Ectodermal cell (in vitro differentiated cells): ENCODE data around the gene CTNNA3.

Source experiments
- H3K27ac ChIP-seq: 2 replicates; pipeline ENCODE4 v1.7.0; 2013; ENCODE audit warnings: mild to moderate bottlenecking, low read depth, low read length; ENCODE audit not compliant: insufficient read depth, poor library complexity, severe bottlenecking
- H3K27me3 ChIP-seq: 2 replicates; pipeline ENCODE4 v1.7.0; 2013; ENCODE audit warnings: mild to moderate bottlenecking, low read length; ENCODE audit not compliant: insufficient read depth, control insufficient read depth, poor library complexity, severe bottlenecking
- H3K36me3 ChIP-seq: one replicate; pipeline ENCODE4 v1.7.0; 2013; ENCODE audit warnings: low read length; ENCODE audit not compliant: control insufficient read depth, insufficient read depth
- H3K4me1 ChIP-seq: one replicate; pipeline ENCODE4 v1.7.0; 2013; ENCODE audit warnings: low read length; ENCODE audit not compliant: control insufficient read depth, insufficient read depth
- H3K4me3 ChIP-seq: 2 replicates; pipeline ENCODE4 v1.7.0; 2013; ENCODE audit warnings: low read depth, low read length, control low read depth; ENCODE audit not compliant: insufficient read depth
- H3K9me3 ChIP-seq: 2 replicates; pipeline ENCODE4 v1.7.0; 2013; ENCODE audit warnings: mild to moderate bottlenecking, low read length, moderate library complexity; ENCODE audit not compliant: control insufficient read depth
- WGBS, 2 experiments: methylation state at CpG; one replicate each; pipeline ENCODE4 v1.1.7; 2013; ENCODE audit warnings: missing lambda C conversion rate in 2 of 2; 5-methylcytosine and 5-hydroxymethylcytosine counted together

CTNNA3 gene

DNA sequence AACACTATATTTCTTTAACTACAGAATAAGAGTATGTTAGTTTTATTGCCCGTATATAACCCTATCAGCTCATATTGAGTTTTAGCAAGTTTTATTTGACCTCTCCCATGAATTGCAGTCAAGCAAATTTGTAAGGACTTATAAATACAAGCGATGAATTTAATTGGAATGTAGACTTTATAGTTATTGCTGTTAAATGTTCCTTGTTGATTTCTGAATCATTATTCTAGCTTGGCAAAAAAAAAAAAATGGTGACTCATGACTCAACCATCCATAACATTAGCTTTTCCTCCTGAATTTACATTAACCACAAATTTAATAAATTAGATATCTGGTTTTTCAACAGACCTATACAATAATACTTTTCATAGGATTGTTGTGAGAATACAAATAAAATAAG lies 1104.1 kb downstream of the CTNNA3 start:
- WGBS, 2 experiments, result 94% methylated on average over 2 of the region's 2 CpGs; no CpG with 5 or more reads in 1 of the 2 experiments
- no peak overlapping the region for H3K27ac ChIP-seq
- no peaks in the 10 kb centered on the region for H3K36me3 ChIP-seq

GRCh38 chr10:66587680-66588050 lies 1108.3 kb downstream of the CTNNA3 start:
- Histone ChIP-seq H3K27me3 (no peaks in the 10 kb centered on the region), H3K27ac (no peak overlapping the region), H3K4me3 (no peak overlapping the region), H3K4me1 (no peaks in the 10 kb centered on the region), H3K9me3 (no peaks in the 10 kb centered on the region), H3K36me3 (no peaks in the 10 kb centered on the region)
- WGBS, 2 experiments, result 86 to 90% methylated on average over 5 of the region's 5 CpGs

More for the DNA sequence above, 1104.1 kb downstream of the CTNNA3 start:
- Histone ChIP-seq H3K4me3 (no peak overlapping the region), H3K27me3 (no peaks in the 10 kb centered on the region), H3K4me1 (no peaks in the 10 kb centered on the region), H3K9me3 (no peaks in the 10 kb centered on the region)

GRCh38 chr10:66586897-66587679 lies 1108.9 kb downstream of the CTNNA3 start:
- WGBS, 2 experiments, result 95 to 97% methylated on average over 4 of the region's 4 CpGs

DNA sequence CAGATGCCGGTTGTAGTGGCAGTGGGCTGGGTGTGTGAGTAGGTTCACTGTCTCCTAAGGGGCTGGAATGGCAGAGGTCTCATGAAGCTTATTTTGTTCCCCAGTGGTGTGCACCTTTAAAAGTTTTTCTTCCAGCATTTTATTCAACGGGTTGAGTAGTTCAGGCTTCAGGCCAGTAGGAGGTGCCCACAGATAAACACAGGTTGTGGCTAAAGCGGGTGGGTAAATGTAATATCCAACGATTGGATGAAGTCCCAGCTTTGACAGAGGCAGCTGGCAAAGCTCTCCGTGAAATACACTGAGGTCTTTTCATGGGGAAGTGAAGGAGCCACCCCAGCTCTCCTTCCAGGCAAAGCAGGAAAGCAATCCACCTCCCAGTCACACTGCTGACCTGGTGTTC lies 1109.9 kb downstream of the CTNNA3 start:
- WGBS, 2 experiments, result 53 to 68% methylated on average over 5 of the region's 5 CpGs
- no peak overlapping the region for H3K4me3 ChIP-seq
- no peaks in the 10 kb centered on the region for H3K27me3 ChIP-seq
- H3K36me3 ChIP-seq, result no peaks in the 10 kb centered on the region
- H3K4me1 ChIP-seq, result no peaks in the 10 kb centered on the region
- H3K27ac ChIP-seq, result no peak overlapping the region
- H3K9me3 ChIP-seq, result no peaks in the 10 kb centered on the region

More at GRCh38 chr10:66586897-66587679, 1108.9 kb downstream of the CTNNA3 start:
- no peaks in the 10 kb centered on the region for H3K4me1 ChIP-seq
- H3K36me3 ChIP-seq, result no peaks in the 10 kb centered on the region
- no peaks in the 10 kb centered on the region for H3K9me3 ChIP-seq
- H3K27me3 ChIP-seq, result no peaks in the 10 kb centered on the region
- H3K4me3 ChIP-seq, result no peak overlapping the region
- H3K27ac ChIP-seq, result no peak overlapping the region

DNA sequence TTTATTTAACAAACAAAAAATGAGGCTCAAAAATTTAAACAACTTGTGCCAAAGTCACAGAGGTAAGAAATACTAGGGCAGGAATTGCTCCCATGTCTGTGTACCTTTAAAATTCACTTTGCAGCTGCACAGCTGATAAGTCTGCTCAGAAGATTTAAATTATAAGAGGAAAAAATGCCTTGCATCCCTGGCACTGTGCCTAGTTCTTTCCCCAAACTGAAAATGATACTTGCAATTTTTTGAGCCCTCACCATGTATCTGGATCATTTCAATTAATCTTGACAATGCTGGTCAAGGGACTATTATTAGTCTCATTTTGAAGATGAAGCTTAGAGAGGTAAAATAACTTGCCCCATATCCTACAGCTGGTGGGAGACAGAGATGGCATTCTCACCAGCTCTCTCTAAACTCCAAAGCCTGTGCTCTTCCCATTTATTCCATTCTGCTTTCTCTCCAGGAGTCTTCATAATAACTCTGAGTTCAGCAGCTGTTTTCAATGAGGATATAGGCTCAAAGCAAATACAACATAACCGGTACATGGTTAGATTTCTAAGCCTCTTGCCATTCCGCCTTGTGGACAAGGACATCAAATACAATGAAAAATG lies 1120.6 kb downstream of the CTNNA3 start:
- H3K9me3 ChIP-seq, result no peaks in the 10 kb centered on the region
- 94% methylated on average over 2 of the region's 2 CpGs for WGBS, 2 experiments
- H3K27me3 ChIP-seq, result no peaks in the 10 kb centered on the region

DNA sequence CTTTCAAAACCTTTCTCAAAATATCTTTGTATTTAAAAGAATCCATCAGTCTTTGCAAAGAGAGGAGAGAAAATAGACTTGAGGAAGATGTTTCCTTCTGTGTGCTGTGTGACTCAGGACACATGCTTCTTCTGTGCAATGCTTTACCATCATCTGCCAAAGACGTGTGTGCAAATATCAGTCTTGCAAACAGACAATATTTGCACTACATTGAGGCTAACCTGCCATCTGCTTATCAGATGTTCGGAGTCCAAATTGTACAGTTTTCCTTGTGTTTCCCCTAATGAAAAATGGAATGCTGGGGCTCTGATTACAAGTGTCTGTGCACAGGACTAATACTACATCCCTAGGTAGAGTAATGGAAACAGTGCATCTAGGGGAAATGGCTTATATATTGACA lies 1123.3 kb downstream of the CTNNA3 start:
- 90 to 94% methylated on average over 2 of the region's 2 CpGs for WGBS, 2 experiments
- H3K36me3 ChIP-seq, result no peaks in the 10 kb centered on the region
- no peak overlapping the region for H3K27ac ChIP-seq
- no peak overlapping the region for H3K4me3 ChIP-seq
- no peaks in the 10 kb centered on the region for H3K27me3 ChIP-seq
- no peaks in the 10 kb centered on the region for H3K4me1 ChIP-seq
- H3K9me3 ChIP-seq, result no peaks in the 10 kb centered on the region

More for the DNA sequence above, 1120.6 kb downstream of the CTNNA3 start:
- H3K4me1 ChIP-seq, result no peaks in the 10 kb centered on the region
- H3K36me3 ChIP-seq, result no peaks in the 10 kb centered on the region
- no peak overlapping the region for H3K27ac ChIP-seq
- H3K4me3 ChIP-seq, result no peak overlapping the region

- Histone ChIP-seq H3K27ac (no peak overlapping the region), H3K9me3 (no peaks in the 10 kb centered on the region), H3K4me3 (no peak overlapping the region), H3K36me3 (no peaks in the 10 kb centered on the region), H3K27me3 (no peaks in the 10 kb centered on the region), H3K4me1 (no peaks in the 10 kb centered on the region)
- 96 to 97% methylated on average over 4 of the region's 4 CpGs for WGBS, 2 experiments
These were observed 1130.0 kb downstream of the CTNNA3 start for GRCh38 chr10:66565999-66566398.

DNA sequence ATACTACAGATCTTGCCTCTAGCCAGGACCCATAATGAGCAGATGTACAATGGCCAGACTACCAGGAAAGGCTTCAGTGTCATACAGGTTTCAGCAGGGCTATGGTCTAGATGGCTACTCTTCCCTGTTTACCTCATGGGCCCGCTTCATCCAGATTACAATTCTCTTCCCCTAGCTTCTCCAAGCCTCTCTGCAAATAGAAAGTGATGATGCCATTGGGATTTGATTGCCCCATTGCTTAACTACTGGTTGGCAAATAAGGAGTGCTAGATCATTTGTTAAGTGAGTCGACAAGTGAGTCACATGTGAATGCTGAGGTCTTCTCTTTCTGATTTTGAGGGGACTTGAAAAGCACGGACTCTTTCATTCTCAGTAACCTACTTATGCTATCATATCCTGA lies 1131.7 kb downstream of the CTNNA3 start:
- H3K27me3 ChIP-seq, result no peaks in the 10 kb centered on the region
- H3K36me3 ChIP-seq, result no peaks in the 10 kb centered on the region
- no peaks in the 10 kb centered on the region for H3K9me3 ChIP-seq
- WGBS, 2 experiments, result 90 to 95% methylated on average over 2 of the region's 3 CpGs
- no peak overlapping the region for H3K4me3 ChIP-seq
- H3K4me1 ChIP-seq, result no peaks in the 10 kb centered on the region
- H3K27ac ChIP-seq, result no peak overlapping the region

- H3K4me3 ChIP-seq, result no peak overlapping the region
- H3K36me3 ChIP-seq, result no peaks in the 10 kb centered on the region
- no peaks in the 10 kb centered on the region for H3K27me3 ChIP-seq
- WGBS, 2 experiments, result 94 to 100% methylated on average over 1 to 2 of the region's 2 CpGs
- H3K9me3 ChIP-seq, result no peaks in the 10 kb centered on the region
- H3K27ac ChIP-seq, result no peak overlapping the region
- no peaks in the 10 kb centered on the region for H3K4me1 ChIP-seq
These were observed 1140.9 kb downstream of the CTNNA3 start for GRCh38 chr10:66555061-66555460.

- 100% methylated on average over 1 of the region's 1 CpG; no CpG with 5 or more reads in 1 of the 2 experiments for WGBS, 2 experiments
- no peak overlapping the region for H3K4me3 ChIP-seq
- no peaks in the 10 kb centered on the region for H3K27me3 ChIP-seq
- no peak overlapping the region for H3K27ac ChIP-seq
- H3K4me1 ChIP-seq, result no peaks in the 10 kb centered on the region
- no peaks in the 10 kb centered on the region for H3K36me3 ChIP-seq
- H3K9me3 ChIP-seq, result no peaks in the 10 kb centered on the region
These were observed 1143.7 kb downstream of the CTNNA3 start for GRCh38 chr10:66552331-66552730.
